Peyer's patch (tissue), 4 donors: Measurements from ENCODE around the gene PPP2R5E.

Experiments used
- CTCF ChIP-seq, 6 experiments: fragments of 450-650 bp in 4 of 6; fragments of 200-600 bp in 2 of 6; sonication (generic) in 1 of 6; IDR thresholded peaks; one replicate each; pipeline ENCODE4 v1.5.1; 2017 to 2019; ENCODE audit warnings: antibody characterized with exemption in 6 of 6, mild to moderate bottlenecking in 3 of 6, moderate library complexity in 1 of 6
- POLR2A ChIP-seq, 2 donors: fragments of 450-650 bp; IDR thresholded peaks; one replicate each; pipeline ENCODE4 v1.5.1; 2017; ENCODE audit warnings: antibody characterized with exemption in 2 of 2, mild to moderate bottlenecking in 2 of 2, moderate library complexity in 2 of 2

- TF ChIP-seq POLR2A (IDR thresholded peaks at IDR 0.05), result no peak
- no peak for TF ChIP-seq CTCF (IDR thresholded peaks at IDR 0.05)
Observed at GRCh38 chr14:63328787-63329737, 214.1 kb downstream of the PPP2R5E start.
